HL-60 (cell line): Measurements from ENCODE around the gene CLDN8.

Experiments used
- GABPA ChIP-seq: IDR thresholded peaks from 2 replicates; pipeline ENCODE4 v1.6.1; 2012; ENCODE audit warnings: low read depth
- POLR2AphosphoS5 ChIP-seq: IDR thresholded peaks from 2 replicates; pipeline ENCODE4 v1.6.1; 2012; ENCODE audit warnings: low read depth
- SPI1 ChIP-seq: IDR thresholded peaks from 2 replicates; pipeline ENCODE4 v1.6.1; 2012; ENCODE audit warnings: low read depth, mild to moderate bottlenecking, borderline replicate concordance
- TF ChIP-seq, protein P1 (sequence below): IDR thresholded peaks from one replicate; pipeline ENCODE4 v1.5.1; 2011; ENCODE audit warnings: low read length, control low read depth, inconsistent platforms; ENCODE audit not compliant: insufficient read depth

DNA sequence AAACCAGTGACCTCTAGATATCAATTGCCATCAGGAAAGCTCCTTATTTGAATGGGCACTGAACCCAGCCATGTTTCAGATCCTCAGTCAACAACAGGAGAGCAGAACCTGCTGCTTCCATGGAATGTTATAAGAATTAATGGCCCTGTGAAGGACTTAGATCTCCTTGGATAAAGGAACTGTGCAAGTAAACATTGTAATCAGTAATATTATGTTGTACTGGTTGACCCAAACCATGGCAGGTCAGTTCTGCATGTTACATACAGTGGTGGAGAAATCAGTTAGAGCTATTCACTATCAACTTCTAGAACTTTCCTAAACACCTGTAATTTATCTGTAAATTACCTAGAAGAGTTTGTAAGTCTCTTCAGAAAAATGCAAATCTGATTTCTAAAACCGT, 11.2 kb upstream of the CLDN8 start:
- no peak for TF ChIP-seq POLR2AphosphoS5
- TF ChIP-seq, protein P1, sequence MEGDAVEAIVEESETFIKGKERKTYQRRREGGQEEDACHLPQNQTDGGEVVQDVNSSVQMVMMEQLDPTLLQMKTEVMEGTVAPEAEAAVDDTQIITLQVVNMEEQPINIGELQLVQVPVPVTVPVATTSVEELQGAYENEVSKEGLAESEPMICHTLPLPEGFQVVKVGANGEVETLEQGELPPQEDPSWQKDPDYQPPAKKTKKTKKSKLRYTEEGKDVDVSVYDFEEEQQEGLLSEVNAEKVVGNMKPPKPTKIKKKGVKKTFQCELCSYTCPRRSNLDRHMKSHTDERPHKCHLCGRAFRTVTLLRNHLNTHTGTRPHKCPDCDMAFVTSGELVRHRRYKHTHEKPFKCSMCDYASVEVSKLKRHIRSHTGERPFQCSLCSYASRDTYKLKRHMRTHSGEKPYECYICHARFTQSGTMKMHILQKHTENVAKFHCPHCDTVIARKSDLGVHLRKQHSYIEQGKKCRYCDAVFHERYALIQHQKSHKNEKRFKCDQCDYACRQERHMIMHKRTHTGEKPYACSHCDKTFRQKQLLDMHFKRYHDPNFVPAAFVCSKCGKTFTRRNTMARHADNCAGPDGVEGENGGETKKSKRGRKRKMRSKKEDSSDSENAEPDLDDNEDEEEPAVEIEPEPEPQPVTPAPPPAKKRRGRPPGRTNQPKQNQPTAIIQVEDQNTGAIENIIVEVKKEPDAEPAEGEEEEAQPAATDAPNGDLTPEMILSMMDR: no peak
- no peak for TF ChIP-seq GABPA
- no peak for TF ChIP-seq SPI1
